Stimulated activated CD8-positive, alpha-beta memory T cell treated with anti-CD3 and anti-CD28 coated beads, Interleukin-7, amount 100 ng/mL, for 4 hours (primary cell): Measurements from ENCODE around the gene AKAP1.

Experiments used
- DNase-seq, 2 donors: peaks; one replicate each; pipeline ENCODE4 v3.0.0-alpha.2; 2020; ENCODE audit warnings: low read depth in 2 of 2

AKAP1 gene, protein sequence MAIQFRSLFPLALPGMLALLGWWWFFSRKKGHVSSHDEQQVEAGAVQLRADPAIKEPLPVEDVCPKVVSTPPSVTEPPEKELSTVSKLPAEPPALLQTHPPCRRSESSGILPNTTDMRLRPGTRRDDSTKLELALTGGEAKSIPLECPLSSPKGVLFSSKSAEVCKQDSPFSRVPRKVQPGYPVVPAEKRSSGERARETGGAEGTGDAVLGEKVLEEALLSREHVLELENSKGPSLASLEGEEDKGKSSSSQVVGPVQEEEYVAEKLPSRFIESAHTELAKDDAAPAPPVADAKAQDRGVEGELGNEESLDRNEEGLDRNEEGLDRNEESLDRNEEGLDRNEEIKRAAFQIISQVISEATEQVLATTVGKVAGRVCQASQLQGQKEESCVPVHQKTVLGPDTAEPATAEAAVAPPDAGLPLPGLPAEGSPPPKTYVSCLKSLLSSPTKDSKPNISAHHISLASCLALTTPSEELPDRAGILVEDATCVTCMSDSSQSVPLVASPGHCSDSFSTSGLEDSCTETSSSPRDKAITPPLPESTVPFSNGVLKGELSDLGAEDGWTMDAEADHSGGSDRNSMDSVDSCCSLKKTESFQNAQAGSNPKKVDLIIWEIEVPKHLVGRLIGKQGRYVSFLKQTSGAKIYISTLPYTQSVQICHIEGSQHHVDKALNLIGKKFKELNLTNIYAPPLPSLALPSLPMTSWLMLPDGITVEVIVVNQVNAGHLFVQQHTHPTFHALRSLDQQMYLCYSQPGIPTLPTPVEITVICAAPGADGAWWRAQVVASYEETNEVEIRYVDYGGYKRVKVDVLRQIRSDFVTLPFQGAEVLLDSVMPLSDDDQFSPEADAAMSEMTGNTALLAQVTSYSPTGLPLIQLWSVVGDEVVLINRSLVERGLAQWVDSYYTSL

DNA sequence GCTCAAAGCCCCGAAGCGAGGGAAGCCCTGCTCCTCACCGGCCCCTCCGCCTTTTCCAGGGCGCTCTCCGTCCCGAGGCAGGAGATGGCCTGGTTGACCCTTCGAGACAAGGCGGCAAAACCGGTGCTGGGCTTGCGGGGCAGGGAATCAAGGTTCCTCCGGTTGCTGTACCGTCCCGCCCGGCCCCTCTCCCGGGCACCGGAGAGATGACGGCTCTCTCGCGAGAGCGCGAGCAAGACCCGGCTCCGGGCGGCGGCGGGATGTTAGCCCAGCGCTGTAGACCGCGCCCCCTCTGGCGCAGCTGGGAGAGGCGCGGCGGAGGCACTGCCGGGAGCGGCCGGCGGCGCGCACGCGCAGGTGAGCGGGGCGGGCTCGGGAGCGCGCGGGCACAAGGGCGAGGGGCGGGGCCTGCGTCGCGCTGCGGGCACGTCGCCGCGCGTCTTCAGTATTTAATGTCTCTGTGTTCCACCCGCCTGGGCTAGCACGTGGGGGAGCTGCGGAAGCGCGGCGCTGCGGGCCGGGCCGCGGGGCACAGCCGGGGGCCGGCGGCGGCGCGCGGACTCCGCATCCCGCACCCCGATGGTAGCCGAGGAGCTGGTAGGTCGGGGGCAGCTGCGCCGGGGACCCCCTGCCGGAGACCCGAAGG lies at the start of gene AKAP1:
AKAP1 (plus strand) TSS at position 445 of the 646 bp plus-strand sequence. CDS start 20,219 bp downstream, outside the sequence.
- DNase-seq, result peak; percentile 79 to 93

DNA sequence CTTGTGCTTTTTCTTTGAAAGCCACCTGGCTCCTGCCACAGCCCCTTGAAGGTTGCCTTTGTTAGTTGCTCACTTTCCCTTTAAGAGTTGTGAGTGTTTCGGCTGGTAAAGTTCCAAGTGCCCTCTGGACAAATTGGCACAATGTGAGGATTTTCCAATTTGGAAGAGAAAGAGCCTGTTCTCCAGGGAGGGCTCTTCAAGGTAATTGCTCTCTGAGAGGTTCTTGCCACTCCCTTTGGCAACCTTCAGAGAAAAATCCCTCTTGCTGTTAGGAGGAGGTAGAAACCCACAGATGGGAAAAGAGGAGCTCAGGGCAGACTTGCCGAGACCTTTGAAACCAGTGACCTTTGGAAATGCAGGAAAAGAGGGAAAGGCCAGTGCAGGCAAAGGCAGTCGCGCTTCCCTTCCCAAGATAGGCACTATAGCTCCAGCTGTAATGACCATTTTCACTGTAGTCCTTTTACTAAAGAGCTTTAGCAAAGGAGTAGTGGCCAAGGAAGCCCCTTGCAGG lies 49.0 kb upstream of the AKAP1 start:
- no peak for DNase-seq

DNA sequence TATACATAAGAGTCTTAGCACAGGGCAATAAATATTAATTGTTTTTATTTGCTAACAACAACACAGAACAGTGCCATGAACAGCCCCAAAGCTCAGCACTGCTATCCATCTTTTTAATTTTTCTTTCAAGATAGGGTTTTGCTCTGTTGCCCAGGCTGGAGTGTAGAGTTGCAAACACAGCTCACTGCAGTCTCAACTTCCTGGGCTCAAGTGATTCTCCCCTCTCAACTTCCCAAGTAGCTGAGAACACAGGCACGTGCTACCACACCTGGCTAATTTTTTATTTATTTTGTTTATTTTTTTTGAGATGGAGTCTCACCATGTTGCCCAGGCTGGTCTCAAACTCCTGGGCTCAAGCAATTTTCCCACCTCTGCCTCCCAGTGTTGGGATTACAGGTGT lies 47.6 kb upstream of the AKAP1 start:
- DNase-seq, result no peak

DNA sequence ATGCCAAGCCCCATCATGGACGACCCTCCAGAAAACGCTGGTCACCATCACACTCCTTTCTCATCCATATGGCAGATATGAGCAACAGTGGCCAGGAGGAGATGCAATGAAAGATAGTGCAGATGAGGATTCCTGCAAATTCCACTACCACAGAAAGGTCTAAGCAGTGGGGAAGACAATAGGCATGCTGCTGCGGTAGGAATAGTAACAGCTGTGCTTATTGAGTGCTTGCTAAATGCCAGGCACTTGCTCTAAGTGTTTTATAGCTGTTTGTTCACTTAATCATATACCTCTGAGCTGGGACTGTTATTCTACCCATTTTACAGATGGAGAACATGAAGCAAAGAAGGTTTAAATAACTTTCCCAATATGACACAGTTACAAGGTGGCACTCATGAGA lies 46.6 kb upstream of the AKAP1 start:
- no peak for DNase-seq

DNA sequence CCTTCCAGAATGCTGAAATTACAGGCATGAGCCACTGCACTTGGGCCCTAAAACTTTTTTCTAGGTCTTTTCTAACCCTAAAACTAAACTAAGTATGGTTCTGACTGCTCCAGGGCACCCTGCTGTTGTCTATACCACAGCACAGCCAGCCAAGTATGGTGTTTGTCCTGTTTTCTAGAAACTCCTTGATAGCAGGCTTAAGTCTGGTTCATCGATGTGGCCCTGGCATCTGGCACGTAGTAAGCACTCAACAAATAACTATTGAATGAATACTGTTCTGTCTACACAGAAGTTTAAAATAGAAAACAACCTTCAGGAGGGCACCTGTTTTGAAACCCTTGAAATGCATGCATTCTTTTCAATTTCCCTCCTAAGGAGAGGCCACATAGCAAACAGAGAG lies 44.5 kb upstream of the AKAP1 start:
- no peak for DNase-seq

DNA sequence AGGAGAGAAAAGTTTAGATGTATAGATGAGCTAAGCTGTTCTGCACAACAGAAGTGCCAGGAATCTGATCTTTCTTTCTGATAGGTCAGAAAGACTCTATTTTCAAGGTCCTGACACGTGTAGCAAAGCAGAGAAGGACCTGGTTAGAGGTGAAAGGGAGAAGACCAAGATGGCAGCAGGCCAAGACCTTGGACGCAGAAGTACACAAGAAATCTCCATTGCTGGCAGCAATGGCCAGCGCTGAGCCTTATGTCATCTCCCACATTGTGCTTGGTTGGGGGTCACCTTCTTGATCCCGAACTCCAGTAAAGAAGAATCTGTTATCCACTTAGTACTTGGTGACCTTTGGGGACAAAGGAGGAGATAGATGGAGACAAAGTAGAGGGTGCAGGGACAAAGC lies 41.8 kb upstream of the AKAP1 start:
- no peak for DNase-seq

DNA sequence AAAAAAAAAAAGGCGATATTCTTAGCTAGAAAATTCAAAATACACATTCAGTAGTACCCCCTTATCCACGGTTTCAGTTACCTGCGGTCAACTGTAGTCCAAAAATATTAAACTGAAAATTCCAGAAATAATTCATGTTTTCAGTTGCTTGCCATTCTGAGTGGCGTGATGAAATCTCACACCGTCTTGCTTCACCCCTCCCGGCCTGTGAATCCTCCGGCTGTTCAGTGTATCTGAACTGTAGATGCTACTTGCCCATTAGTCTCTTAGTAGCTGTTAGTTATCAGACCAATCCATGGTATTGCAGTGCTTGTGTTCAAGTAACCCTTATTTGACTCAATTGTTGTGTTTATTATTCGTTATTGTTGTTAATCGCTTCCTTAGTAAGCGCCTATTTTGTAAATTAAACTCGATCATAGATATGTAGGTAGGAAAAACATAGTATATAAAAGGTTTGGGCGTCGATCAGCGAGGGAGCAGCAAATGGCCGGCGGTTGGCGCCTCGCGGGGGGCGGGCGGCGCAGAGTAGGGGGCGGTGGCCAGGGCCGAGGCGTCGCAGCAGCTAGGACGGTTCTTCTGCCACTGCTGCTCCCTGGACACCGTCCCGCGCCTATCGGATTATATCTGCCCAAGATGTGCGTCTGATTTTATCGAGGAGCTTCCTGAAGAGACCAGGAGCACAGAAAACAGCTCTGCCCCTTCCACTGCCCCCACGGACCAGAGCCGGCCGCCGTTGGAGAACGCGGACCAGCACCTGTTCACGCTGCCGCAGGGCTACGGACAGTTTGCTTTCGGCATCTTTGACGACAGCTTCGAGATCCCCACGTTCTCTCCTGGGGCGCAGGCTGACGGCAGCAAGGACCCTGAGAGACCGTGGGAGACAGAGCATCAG lies 39.8 kb upstream of the AKAP1 start:
- DNase-seq, result no peak

DNA sequence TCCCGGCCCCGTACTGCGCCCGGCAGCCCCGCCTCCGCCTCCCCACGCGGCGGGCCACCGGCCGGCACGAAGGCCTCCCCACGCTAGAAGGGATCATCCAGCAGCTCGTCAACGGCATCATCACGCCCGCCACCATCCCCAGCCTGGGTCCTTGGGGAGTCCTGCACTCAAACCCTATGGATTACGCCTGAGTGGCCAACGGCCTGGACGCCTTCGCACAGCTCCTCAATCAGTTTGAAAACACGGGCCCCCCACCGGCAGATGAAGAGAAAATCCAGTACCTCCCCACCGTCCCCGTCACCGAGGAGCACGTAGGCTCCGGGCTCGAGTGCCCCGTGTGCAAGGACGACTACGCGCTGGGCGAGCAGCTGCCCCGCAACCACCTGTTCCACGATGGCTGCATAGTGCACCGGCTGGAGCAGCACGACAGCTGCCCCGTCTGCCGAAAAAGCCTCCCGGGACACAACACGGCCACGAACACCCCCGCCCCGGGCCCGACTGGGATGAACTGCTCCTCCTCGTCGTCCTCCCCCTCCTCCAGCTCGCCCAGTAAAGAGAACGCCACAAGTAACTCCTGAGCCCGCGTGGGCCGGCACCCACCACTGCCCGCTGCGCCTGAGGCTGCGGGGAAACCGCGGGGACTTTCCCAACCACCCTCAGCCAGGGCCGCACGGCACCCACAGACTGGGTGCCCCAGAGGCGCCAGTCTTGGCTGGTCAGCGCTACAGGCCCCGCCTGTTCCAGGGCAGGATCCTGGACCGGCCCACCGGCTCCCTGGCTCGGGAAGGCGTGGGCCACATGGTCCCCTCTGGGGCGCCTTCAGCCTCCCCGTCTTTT lies 39.0 kb upstream of the AKAP1 start:
- peak; percentile 2 to 45 for DNase-seq

DNA sequence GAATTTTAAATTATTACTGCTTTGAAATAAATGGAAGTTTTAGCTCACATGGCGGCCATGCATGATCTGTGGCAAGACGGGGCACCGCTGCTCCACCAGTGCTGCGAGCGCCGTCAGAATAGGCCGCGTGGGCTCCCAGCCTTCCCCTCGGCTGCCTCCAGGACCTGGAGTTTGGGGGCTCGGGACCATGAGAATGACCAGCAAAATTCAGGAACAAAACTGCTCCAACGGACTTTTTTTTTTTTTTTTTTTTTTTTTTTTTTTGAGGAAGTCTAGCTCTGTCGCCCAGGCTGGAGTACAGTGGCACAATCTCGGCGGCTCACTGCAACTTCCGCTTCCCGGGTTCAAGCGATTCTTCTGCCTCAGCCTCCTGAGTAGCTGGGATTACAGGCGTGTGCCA lies 38.3 kb upstream of the AKAP1 start:
- no peak for DNase-seq

DNA sequence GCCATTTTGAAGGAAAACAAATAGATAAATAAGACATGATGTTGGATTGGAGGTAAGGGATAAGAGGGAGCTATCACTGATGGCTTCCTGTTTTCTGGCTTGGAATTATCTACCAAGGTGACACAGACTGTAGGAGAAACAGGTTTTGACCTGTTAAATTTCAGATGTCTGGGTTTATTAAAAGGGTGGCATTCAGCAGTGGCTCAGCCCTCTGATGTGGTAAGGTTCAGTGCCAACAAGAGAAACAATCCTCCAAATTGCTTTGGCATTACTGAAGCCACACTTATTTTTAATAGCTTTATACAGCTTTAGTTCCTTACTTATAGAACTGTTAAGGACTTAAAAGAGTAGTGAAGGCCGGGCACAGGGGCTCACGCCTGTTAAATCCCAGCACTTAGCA lies 37.0 kb upstream of the AKAP1 start:
- no peak for DNase-seq

DNA sequence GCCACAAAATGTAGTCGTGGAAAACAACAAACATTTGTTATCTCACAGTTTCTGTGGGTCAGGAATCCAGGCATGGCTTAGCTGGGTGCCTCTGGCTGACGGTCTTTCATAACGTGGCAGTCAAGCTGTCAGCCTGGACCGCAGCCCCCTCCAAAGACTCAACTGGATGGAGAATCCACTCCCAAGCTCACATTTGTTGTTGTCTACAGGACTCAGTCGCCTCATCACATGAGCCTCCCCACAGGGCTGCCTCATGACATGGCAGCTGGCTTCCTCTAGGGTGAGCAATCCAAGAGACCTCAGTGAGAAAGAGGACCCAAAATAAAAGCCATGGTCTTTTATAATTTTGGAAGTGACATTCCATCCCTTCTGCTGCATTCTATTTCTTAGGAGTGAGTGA lies 34.7 kb upstream of the AKAP1 start:
- DNase-seq, result no peak

DNA sequence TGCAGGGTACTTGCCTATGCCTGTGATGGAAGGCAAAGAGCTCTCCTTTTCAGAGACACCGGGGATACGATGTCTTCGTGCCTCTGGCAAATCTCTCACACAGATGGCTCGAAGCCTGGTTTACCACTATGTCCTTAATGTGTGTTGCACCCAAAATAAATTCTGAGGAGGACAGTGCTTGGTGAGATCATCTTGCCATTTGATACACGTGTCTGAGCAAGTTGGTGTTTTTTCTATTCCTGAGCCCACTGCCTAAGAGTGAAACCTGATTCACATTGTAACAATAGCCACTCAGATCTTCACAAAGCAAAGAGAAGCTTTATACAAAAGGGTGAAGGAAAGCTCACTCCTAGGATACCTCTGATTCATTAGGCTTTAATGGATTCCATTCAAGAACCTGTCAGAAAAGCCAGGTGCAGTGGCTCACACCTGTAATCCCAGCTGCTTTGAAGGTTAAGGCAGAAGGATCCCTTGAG lies 33.1 kb upstream of the AKAP1 start:
- DNase-seq, result no peak

DNA sequence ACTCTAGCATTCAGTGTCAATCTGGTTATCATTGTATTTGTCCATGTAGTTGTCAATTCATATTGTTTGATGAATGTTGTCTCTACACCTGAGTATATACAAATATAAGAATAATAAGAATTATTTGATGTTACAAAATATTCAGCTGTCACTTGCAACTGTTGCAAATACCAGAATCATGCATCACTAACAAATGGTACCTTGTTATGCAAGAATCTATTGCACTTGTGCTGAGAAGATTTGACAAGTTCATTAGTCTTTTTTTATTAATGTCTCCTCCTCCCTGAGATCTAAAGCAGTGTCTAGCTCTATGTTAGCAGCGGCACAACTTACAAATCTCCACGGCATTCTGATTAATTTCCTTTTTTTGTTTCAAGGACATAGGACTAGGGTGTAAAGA lies 22.2 kb upstream of the AKAP1 start:
- DNase-seq, result no peak

DNA sequence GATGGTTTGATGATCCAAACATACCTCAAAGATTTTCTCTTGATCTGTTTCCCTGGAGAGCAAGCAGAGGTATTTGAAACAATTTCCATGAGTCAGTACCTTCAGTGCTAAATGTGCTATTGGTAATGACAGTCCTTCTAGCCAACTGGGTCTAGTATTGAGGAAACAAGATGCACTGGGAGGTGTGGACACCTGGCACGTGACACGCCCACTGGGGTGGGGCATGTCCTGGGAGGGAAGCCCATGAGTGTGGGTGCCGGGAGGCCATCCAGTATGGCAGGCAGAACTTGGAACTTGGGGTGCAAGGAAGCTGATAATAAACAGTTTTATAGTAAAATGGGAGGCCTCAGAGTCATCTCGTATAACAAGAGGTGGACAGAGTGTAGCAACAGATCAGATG lies 17.9 kb upstream of the AKAP1 start:
- DNase-seq, result no peak

DNA sequence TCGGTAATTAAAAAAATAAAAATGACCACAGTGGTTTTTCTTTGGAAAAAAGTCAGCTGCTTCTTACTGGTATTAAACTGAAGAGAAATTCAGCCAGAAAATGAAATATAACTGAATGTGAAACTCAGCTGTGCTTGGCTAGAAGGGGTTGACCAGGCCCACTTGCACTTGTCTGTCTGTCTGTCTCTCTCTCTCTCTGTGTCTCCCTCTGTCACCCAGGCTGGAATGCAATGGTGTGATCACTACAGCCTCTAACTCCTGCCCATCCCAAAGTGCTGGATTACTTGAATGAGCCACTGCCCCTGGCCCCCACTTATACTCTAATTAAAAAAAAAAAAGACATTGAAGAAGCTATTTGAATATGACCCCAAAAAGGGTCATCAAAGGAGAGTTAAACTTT lies 17.3 kb upstream of the AKAP1 start:
- no peak for DNase-seq

DNA sequence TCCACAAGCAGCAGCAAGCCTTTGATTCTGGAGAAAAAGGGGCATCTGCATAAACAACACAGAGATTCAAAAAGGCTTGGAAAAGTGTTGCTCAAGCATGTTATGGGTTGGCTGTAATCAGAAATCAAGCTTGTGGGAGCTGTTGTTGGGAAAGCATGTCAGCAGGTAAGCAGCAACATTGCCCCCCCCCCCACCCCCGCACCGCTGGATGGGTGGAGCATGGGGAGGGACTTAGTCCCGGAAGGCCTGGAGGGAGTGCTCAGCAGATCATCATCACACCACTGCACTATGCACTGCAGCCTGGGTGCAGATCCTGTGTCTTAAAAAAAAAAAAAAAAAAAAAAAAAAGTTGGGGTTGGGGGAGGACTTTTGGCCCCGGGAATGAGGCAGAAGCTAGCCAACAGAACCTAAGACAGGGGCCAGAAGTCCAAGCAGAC lies 16.8 kb upstream of the AKAP1 start:
- DNase-seq, result no peak

DNA sequence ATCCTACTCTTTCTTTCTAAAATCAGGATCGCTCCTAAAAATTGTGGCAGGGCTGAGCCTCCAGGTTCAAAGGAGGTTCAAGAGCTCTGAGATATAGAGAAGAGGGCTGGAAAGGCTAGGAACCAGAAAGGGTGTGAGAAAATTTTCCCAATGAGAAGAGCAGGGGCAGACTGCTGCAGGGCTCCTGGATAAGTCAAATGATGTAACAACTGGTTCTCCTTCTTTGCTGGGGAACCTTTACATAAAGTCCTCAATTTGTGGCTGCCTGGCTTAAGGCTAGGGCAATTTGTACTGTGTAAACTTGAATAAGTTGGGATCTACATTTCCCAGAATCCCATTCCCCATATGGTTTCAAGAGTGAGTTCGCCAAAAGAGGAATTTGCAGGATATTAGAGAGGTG lies 16.3 kb upstream of the AKAP1 start:
- no peak for DNase-seq

DNA sequence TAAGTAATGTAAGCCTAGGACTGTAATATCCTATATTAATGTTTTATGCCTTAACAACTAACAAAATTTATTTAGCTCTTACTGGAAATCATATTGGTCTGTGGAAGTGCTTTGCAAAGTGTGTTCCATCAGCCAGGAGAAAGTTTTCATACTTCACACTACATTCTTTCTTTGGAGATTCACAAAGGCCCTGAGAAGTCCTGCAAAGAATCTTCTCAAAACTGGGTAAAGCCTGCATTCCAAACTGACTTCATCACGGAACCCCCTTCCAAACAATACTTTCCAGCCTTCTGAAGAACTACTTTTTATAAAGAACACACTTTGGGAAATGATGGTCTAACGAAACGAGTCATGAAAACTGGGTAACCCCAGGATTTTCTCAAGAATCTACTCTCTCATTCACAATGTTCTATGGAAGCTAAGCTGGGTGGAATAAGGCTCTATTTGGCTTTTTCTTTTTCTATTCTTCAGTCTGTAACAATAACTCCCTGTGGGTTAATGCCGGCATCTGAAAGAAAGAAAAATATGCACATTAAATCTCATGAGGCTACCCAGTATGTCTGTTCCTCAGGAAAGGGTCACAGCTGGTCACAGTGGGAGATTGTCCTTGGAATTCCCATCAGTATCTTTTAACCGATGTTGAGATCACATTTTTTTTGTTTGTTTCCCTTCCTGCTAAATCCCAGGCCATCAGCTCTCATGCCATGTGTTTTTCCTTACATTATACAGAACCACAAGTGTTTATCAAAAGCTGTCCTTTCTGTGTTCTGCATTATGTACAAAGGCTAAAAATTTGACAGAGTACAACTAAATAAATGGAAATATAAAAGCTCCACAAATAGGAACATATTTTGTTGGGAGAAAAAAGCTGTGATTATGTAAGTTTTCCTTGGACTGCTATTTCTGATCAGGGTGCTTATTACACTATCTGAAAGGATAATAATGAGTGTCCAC lies 12.8 kb upstream of the AKAP1 start:
- DNase-seq, result no peak

DNA sequence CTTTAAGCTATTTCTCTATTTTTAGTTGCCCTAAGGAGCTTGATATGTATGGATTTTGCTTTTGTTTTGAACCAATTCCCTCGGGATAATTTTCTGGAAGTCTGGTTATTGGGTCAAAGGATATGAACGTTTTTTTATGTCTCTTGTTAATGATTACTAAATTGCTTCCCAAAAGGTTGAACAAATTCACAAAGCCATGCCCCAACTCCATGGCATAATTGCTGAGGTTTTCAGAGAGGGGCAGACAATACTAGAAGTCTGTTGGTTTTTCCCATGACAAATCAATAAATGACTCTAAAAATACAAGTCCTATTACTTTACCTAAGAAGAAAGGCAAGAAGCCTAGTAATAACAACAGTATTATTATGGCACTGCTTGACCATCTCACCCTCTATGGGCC lies 11.4 kb upstream of the AKAP1 start:
- DNase-seq, result no peak
